ENCODE results near the gene CLPTM1. TPM values are rescaled to one million over a fixed set of nuclear protein-coding genes. Genes with fewer than 3 reads are reported as not detected.

CLPTM1 gene
- total and polyA plus RNA-seq, 4 donors: 35.9 to 130 (median 85.3) TPM

DNA sequence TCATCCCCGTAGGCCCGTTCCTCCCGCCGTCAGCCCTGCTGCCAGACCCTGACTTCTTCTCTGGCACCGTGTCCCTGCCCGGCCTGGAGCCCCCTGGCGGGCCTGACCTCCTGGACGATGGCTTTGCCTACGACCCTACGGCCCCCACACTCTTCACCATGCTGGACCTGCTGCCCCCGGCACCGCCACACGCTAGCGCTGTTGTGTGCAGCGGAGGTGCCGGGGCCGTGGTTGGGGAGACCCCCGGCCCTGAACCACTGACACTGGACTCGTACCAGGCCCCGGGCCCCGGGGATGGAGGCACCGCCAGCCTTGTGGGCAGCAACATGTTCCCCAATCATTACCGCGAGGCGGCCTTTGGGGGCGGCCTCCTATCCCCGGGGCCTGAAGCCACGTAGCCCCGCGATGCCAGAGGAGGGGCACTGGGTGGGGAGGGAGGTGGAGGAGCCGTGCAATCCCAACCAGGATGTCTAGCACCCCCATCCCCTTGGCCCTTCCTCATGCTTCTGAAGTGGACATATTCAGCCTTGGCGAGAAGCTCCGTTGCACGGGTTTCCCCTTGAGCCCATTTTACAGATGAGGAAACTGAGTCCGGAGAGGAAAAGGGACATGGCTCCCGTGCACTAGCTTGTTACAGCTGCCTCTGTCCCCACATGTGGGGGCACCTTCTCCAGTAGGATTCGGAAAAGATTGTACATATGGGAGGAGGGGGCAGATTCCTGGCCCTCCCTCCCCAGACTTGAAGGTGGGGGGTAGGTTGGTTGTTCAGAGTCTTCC, 82.4 kb downstream of the CLPTM1 start:
- TF ChIP-seq, protein P1, sequence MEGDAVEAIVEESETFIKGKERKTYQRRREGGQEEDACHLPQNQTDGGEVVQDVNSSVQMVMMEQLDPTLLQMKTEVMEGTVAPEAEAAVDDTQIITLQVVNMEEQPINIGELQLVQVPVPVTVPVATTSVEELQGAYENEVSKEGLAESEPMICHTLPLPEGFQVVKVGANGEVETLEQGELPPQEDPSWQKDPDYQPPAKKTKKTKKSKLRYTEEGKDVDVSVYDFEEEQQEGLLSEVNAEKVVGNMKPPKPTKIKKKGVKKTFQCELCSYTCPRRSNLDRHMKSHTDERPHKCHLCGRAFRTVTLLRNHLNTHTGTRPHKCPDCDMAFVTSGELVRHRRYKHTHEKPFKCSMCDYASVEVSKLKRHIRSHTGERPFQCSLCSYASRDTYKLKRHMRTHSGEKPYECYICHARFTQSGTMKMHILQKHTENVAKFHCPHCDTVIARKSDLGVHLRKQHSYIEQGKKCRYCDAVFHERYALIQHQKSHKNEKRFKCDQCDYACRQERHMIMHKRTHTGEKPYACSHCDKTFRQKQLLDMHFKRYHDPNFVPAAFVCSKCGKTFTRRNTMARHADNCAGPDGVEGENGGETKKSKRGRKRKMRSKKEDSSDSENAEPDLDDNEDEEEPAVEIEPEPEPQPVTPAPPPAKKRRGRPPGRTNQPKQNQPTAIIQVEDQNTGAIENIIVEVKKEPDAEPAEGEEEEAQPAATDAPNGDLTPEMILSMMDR (IDR thresholded peaks at IDR 0.05; ENCODE audit: control extremely low read depth, extremely low read depth): no peak
- peaks cover 0 to 36% (median 12%) of the 10 kb centered on the region in 4 donors for H3K36me3 ChIP-seq (ENCODE audit: control insufficient read depth in 4 of 4, insufficient read depth in 4 of 4, low read length in 4 of 4)
- ATAC-seq (ENCODE audit: insufficient read depth, low FRiP score): no peak
- H3K27me3 ChIP-seq (ENCODE audit: control insufficient read depth in 3 of 3, insufficient read depth in 3 of 3, low read length in 2 of 3): no peaks in the 10 kb centered on the region
- no peak overlapping the region for H3K27ac ChIP-seq (ENCODE audit: low read depth in 1 of 2, low read length in 1 of 2)
- no peak for DNase-seq
- H3K9me3 ChIP-seq (ENCODE audit: control insufficient read depth in 4 of 4, insufficient read depth in 3 of 4, low read length in 3 of 4): no peaks in the 10 kb centered on the region
- H3K4me3 ChIP-seq: no peak overlapping the region
- H3K4me1 ChIP-seq (ENCODE audit: control insufficient read depth in 5 of 5, insufficient read depth in 5 of 5, low read length in 5 of 5): peaks cover 9 to 12% (median 10%) of the 10 kb centered on the region in 5 donors
- WGBS, 2 donors: 92 to 93% methylated on average over 37 of the region's 37 CpGs
- H3K9ac ChIP-seq (ENCODE audit: insufficient read depth in 1 of 2, low read length in 2 of 2): no peak overlapping the region

GRCh38 chr19:45038931-45039893, 84.0 kb downstream of the CLPTM1 start, which contains the start of gene CLASRP:
TSS of gene CLASRP (plus strand) at chr19:45039045. CDS start at chr19:45040213, 1,168 bp downstream.
- peak; percentile 94 for ATAC-seq (ENCODE audit: insufficient read depth, low FRiP score)

DNA sequence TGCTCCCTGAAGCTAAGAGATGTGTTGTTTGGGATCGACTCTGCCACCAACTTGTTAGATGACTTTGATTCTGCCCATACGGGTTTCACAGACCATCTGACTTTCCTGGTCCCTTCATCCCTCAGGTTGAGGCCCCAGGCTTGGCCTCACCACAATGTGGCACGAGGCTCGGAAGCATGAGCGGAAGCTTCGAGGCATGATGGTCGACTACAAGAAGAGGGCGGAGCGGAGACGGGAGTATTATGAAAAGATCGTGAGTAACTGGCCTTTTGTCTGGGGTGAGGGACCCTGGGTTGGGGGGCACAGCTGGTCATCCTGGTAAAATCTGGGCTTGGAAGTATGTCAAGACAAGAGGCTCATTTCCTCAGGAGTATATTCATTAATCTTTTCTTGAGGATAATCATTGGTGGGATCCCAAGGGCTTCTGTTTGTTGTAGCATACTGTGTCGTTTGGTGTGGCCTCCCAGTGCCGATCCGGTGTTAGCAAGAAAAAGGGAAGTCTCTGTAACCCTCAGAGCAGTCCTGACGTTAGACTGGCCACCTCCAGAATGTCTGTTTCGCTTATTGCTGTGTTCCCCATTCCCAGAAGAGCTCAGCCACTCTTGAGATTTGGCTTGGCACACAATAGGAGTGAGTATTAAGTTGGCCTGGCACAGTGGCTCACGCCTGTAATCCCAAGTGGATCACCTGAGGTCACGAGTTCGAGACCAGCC, 85.0 kb downstream of the CLPTM1 start:
- Histone ChIP-seq H3K27me3 (ENCODE audit: control insufficient read depth in 3 of 3, insufficient read depth in 3 of 3, low read length in 2 of 3) (no peaks in the 10 kb centered on the region), H3K4me3 (no peak overlapping the region), H3K9me3 (ENCODE audit: control insufficient read depth in 4 of 4, insufficient read depth in 3 of 4, low read length in 3 of 4) (no peaks in the 10 kb centered on the region), H3K9ac (ENCODE audit: insufficient read depth in 1 of 2, low read length in 2 of 2) (peak overlapping the region in 1 of 2 donors; percentile 26), H3K27ac (ENCODE audit: low read depth in 1 of 2, low read length in 1 of 2) (peak overlapping the region in 1 of 2 donors; percentile 92), H3K4me1 (ENCODE audit: control insufficient read depth in 5 of 5, insufficient read depth in 5 of 5, low read length in 5 of 5) (peaks cover 9 to 13% (median 11%) of the 10 kb centered on the region in 5 donors), H3K36me3 (ENCODE audit: control insufficient read depth in 4 of 4, insufficient read depth in 4 of 4, low read length in 4 of 4) (peaks cover 6 to 39% (median 21%) of the 10 kb centered on the region in 4 donors)
- DNase-seq (no peak), ATAC-seq (ENCODE audit: insufficient read depth, low FRiP score) (no peak)
- TF ChIP-seq, protein P1 (IDR thresholded peaks at IDR 0.05; ENCODE audit: control extremely low read depth, extremely low read depth): no peak
- 54 to 70% methylated on average over 19 of the region's 19 CpGs for WGBS, 2 donors

More at GRCh38 chr19:45038931-45039893, 84.0 kb downstream of the CLPTM1 start, which contains the start of gene CLASRP:
- Histone ChIP-seq H3K27ac (ENCODE audit: low read depth in 1 of 2, low read length in 1 of 2) (peak within 1 kb of the TSS; percentile 85 to 92), H3K9ac (ENCODE audit: insufficient read depth in 1 of 2, low read length in 2 of 2) (peak within 1 kb of the TSS; percentile 50 to 84), H3K4me1 (ENCODE audit: control insufficient read depth in 5 of 5, insufficient read depth in 5 of 5, low read length in 5 of 5) (peaks cover 9 to 12% (median 10%) of the 10 kb centered on the region in 5 donors), H3K27me3 (ENCODE audit: control insufficient read depth in 3 of 3, insufficient read depth in 3 of 3, low read length in 2 of 3) (no peaks in the 10 kb centered on the region), H3K9me3 (ENCODE audit: control insufficient read depth in 4 of 4, insufficient read depth in 3 of 4, low read length in 3 of 4) (no peaks in the 10 kb centered on the region), H3K4me3 (peak within 1 kb of the TSS; percentile 67), H3K36me3 (ENCODE audit: control insufficient read depth in 4 of 4, insufficient read depth in 4 of 4, low read length in 4 of 4) (peaks cover 3 to 34% (median 16%) of the 10 kb centered on the region in 4 donors)
- TF ChIP-seq, protein P1 (IDR thresholded peaks at IDR 0.05; ENCODE audit: control extremely low read depth, extremely low read depth): no peak
- WGBS, 2 donors: 2 to 3% methylated on average over 60 to 62 of the region's 62 CpGs
- DNase-seq: peak; percentile 93 to 96 (median 94)

Data from lung (tissue), 12 donors.